Measurements from ENCODE around the gene TMEM63A. TPM values are rescaled to one million over a fixed set of nuclear protein-coding genes. Genes with fewer than 3 reads are reported as not detected.

TMEM63A gene
- total and polyA plus RNA-seq, 2 of the 13 experiments (the other 11 are each of a cell fraction or from before 2014, with no cell fraction given): 23.9 to 53.3 TPM

- TF ChIP-seq SMAD3 (CRISPR knock-in tag; IDR thresholded peaks at IDR 0.05) (no peak), CBFB (CRISPR knock-in tag; IDR thresholded peaks at IDR 0.05) (no peak)
Measured at GRCh38 chr1:225886159-225887029, 4.2 kb upstream of the TMEM63A start (continued).

- DNase-seq (ENCODE audit: low spot score) (no peak), FAIRE-seq (no peak), ATAC-seq (no peak)
- Histone ChIP-seq H3K27me3 (ENCODE audit: control insufficient read depth in 1 of 2, insufficient read depth in 2 of 2, low read length in 2 of 2) (no peaks in the 10 kb centered on the region; a peak in 1 of 5 replicates), H3K79me2 (ENCODE audit: insufficient read depth, low read length) (peaks cover 15% of the 10 kb centered on the region), H3K4me3 (replicated peaks in 1 of 3; ENCODE audit: insufficient read depth in 1 of 3, low read depth in 2 of 3, low read length in 3 of 3) (no peak overlapping the region), H3K9ac (ENCODE audit: insufficient read depth, low read depth, low read length) (no peak overlapping the region), H2AFZ (ENCODE audit: low read length) (no peak overlapping the region), H3K4me2 (ENCODE audit: low read depth, low read length) (no peak overlapping the region), H3K36me3 (replicated peaks in 1 of 2; ENCODE audit: control insufficient read depth in 1 of 2, insufficient read depth in 2 of 2, low read length in 2 of 2) (no peaks in the 10 kb centered on the region), H3K9me3 (ENCODE audit: low read length) (no peaks in the 10 kb centered on the region), H3K27ac (ENCODE audit: extremely low read length, insufficient read depth, low read length) (no peak overlapping the region), H3K4me1 (ENCODE audit: insufficient read depth, low read length) (peaks cover 69% of the 10 kb centered on the region), H4K20me1 (ENCODE audit: insufficient read depth, low read length) (no peaks in the 10 kb centered on the region)
- TF ChIP-seq MIER3 (CRISPR knock-in tag; IDR thresholded peaks at IDR 0.05; ENCODE audit: borderline replicate concordance) (no peak), ZFP37 (CRISPR knock-in tag; IDR thresholded peaks at IDR 0.05; ENCODE audit: borderline replicate concordance) (no peak), ZNF747 (CRISPR knock-in tag; IDR thresholded peaks at IDR 0.05; ENCODE audit: borderline replicate concordance) (no peak), EED (CRISPR knock-in tag; IDR thresholded peaks at IDR 0.05) (no peak), ZNF12 (CRISPR knock-in tag; IDR thresholded peaks at IDR 0.05) (no peak), ZNF326 (CRISPR knock-in tag; IDR thresholded peaks at IDR 0.05; ENCODE audit: borderline replicate concordance) (no peak)
- no TSS peak for BruUV-seq (replicated peaks)
- ChIA-PET CTCF (ENCODE audit: low intra/inter-chr PET ratio, low total read pairs) (no interaction called here), POLR2A (no interaction called here)
- 85% methylated on average over 6 of the region's 6 CpGs for WGBS (ENCODE audit: low lambda C conversion rate)
- intact Hi-C loops (cut with micrococcal nuclease; ENCODE audit: unreplicated experiment): loop anchor here (10.0 kb wide), 1 partner anchor 89 kb away; no protein-coding TSS in a partner anchor
- in situ Hi-C loops (cut with HindIII; ENCODE audit: extremely low pct_ligation_motif_present, low pct_unique_long_range_greater_than_20kb): no loop called here
Measured at GRCh38 chr1:225885336-225885735, 3.2 kb upstream of the TMEM63A start.

All from HepG2 (cell line).